K562 (cell line): ENCODE measurements around the gene NRXN2. TPM values are rescaled to one million over a fixed set of nuclear protein-coding genes. Genes with fewer than 3 reads are reported as not detected.
A peak's percentile ranks its signal among the peaks of the same experiment; 100 is the strongest.

Experiments
- ATAC-seq: fragments of 200-7000 bp; cut with Tn5 transposase; 3 replicates; pipeline ENCODE4 v1.9.1; 2020; ENCODE audit warnings: moderate library complexity
- BruUV-seq: library from RNA; stranded (reverse); fragments of 400-500 nt; replicated peaks from 2 replicates; lab custom pipeline; 2021; lab: Mats Ljungman, UMichigan
- CTCF ChIA-PET: fragments of 300-600 bp; formaldehyde crosslinking; extraction: SDS; loops from one replicate; lab custom pipeline; 2021; ENCODE audit warnings: low intra/inter-chr PET ratio; lab: Yijun Ruan, JAX
- POLR2A ChIA-PET: fragments of 300-600, 350-650 bp; sonication (Branson Sonifier 250); formaldehyde crosslinking; extraction: SDS; loops from one replicate; lab custom pipeline; 2021; ENCODE audit warnings: antibody characterized with exemption, inconsistent platforms; lab: Yijun Ruan, JAX
- DNase-seq, 4 experiments: peaks; one replicate each; pipeline versions ENCODE4 v3.0.0 to v3.0.0-alpha.2; 2011 to 2018; ENCODE audit warnings: low spot score in 3 of 4, mixed read lengths in 3 of 4; ENCODE audit errors: extremely low read depth in 1 of 4
- FAIRE-seq: peaks from 2 replicates; lab custom pipeline; 2011; peaks lifted over from hg19 to GRCh38; lab: Jason Lieb, UNC
- H2AFZ ChIP-seq: 2 replicates; pipeline ENCODE4 v1.6.0; 2011; ENCODE audit warnings: low read depth, low read length, control low read depth, inconsistent platforms
- H3K27ac ChIP-seq: fragments of 200-600 bp; 3 replicates; pipeline ENCODE4 v1.8.0; 2011; ENCODE audit warnings: low read depth, mild to moderate bottlenecking, control low read depth, inconsistent platforms, low read length, moderate library complexity, mixed read lengths; ENCODE audit errors: extremely low read depth
- H3K27me3 ChIP-seq, 2 experiments: fragments of 300-600 bp in 1 of 2; 2 replicates in 1 of 2; 3 replicates in 1 of 2; pipeline versions ENCODE4 v1.6.0 to v1.8.0; 2011; ENCODE audit warnings: inconsistent platforms in 2 of 2, low read length in 2 of 2, mild to moderate bottlenecking in 1 of 2, mixed read lengths in 1 of 2, moderate library complexity in 1 of 2; ENCODE audit not compliant: control insufficient read depth in 2 of 2, insufficient read depth in 2 of 2
- H3K36me3 ChIP-seq: fragments of 300-600 bp; 3 replicates; pipeline ENCODE4 v1.8.0; 2011; ENCODE audit warnings: mild to moderate bottlenecking, low read length, inconsistent platforms; ENCODE audit not compliant: control insufficient read depth, insufficient read depth
- H3K4me1 ChIP-seq, 2 experiments: fragments of 200-600 bp in 1 of 2; replicated peaks in 1 of 2; 2 replicates in 1 of 2; 3 replicates in 1 of 2; pipeline versions ENCODE4 v1.5.1 to v1.8.0; 2011; ENCODE audit warnings: inconsistent platforms in 2 of 2, low read length in 2 of 2, mild to moderate bottlenecking in 1 of 2, mixed read lengths in 1 of 2, moderate library complexity in 1 of 2; ENCODE audit not compliant: control insufficient read depth in 2 of 2, insufficient read depth in 2 of 2
- H3K4me2 ChIP-seq: 2 replicates; pipeline ENCODE4 v1.6.1; 2011; ENCODE audit warnings: low read length, control low read depth, inconsistent platforms, mixed read lengths; ENCODE audit not compliant: insufficient read depth
- H3K4me3 ChIP-seq: fragments of 200-600 bp; sonication (generic), shearing (Covaris generic); 2 replicates; pipeline ENCODE4 v1.5.1; 2016; ENCODE audit warnings: control low read depth, inconsistent platforms
- H3K79me2 ChIP-seq: fragments of 200-600 bp; 3 replicates; pipeline ENCODE4 v1.8.0; 2011; ENCODE audit warnings: low read length, inconsistent platforms; ENCODE audit not compliant: control insufficient read depth, insufficient read depth
- H3K9ac ChIP-seq, 2 experiments: 2 replicates each; pipeline versions ENCODE4 v1.6.0 to v1.6.1; 2011; ENCODE audit warnings: low read depth in 2 of 2, low read length in 2 of 2, control low read depth in 1 of 2, inconsistent platforms in 1 of 2, mild to moderate bottlenecking in 1 of 2, mixed read lengths in 1 of 2; ENCODE audit not compliant: insufficient read depth in 1 of 2
- H3K9me1 ChIP-seq: one replicate; pipeline ENCODE4 v1.6.0; 2011; ENCODE audit warnings: inconsistent platforms, mild to moderate bottlenecking, low read length, moderate library complexity; ENCODE audit not compliant: control insufficient read depth, insufficient read depth
- H3K9me3 ChIP-seq: replicated peaks from 2 replicates; pipeline ENCODE4 v1.5.1; 2011; ENCODE audit warnings: low read depth, low read length, inconsistent platforms; ENCODE audit not compliant: control insufficient read depth, insufficient read depth
- H4K20me1 ChIP-seq: replicated peaks from 2 replicates; pipeline ENCODE4 v1.6.1; 2011; ENCODE audit warnings: low read length, inconsistent platforms, mixed read lengths; ENCODE audit not compliant: control insufficient read depth, insufficient read depth
- CBFA2T3 ChIP-seq: fragments of 450-650 bp; IDR thresholded peaks from 2 replicates; pipeline ENCODE4 v1.6.1; 2017
- CBX3 ChIP-seq, 2 experiments: IDR thresholded peaks; 1 replicate in 1 of 2; 2 replicates in 1 of 2; pipeline ENCODE4 v1.6.1; 2012; ENCODE audit warnings: inconsistent platforms in 2 of 2, low read length in 2 of 2, borderline replicate concordance in 1 of 2, control low read depth in 1 of 2
- E2F4 ChIP-seq: sonication (generic); formaldehyde crosslinking; IDR thresholded peaks from 2 replicates; pipeline ENCODE4 v1.8.0; 2022; ENCODE audit warnings: mild to moderate bottlenecking, low read depth, missing genetic modification reagents
- HMBOX1 ChIP-seq: sonication (generic); IDR thresholded peaks from 2 replicates; pipeline ENCODE4 v1.6.1; 2016
- HOXB6 ChIP-seq: fragments of 250-450 bp; sonication (Bioruptor Pico); IDR thresholded peaks from 2 replicates; pipeline ENCODE4 v1.5.1; 2022; ENCODE audit warnings: mild to moderate bottlenecking, borderline replicate concordance
- KDM1A ChIP-seq, 2 experiments: fragments of 450-650 bp; IDR thresholded peaks; 2 replicates each; pipeline ENCODE4 v1.6.1; 2016; ENCODE audit warnings: mild to moderate bottlenecking in 2 of 2
- PKNOX1 ChIP-seq: fragments of 450-650 bp; IDR thresholded peaks from 2 replicates; pipeline ENCODE4 v1.6.1; 2016
- RCOR1 ChIP-seq, 2 experiments: IDR thresholded peaks; 2 replicates each; pipeline ENCODE4 v1.6.1; 2012; ENCODE audit warnings: low read depth in 2 of 2, low read length in 2 of 2, borderline replicate concordance in 1 of 2, improper control_type of control experiment in 1 of 2
- SMARCA5 ChIP-seq: fragments of 450-650 bp; IDR thresholded peaks from 2 replicates; pipeline ENCODE4 v1.6.1; 2016
- YY1 ChIP-seq, 3 experiments: IDR thresholded peaks; 2 replicates each; pipeline ENCODE4 v1.6.1; 2011; ENCODE audit warnings: low read length in 2 of 3, mild to moderate bottlenecking in 2 of 3, moderate library complexity in 2 of 3, borderline replicate concordance in 1 of 3, control low read depth in 1 of 3, low read depth in 1 of 3; ENCODE audit not compliant: insufficient read depth in 3 of 3, insufficient replicate concordance in 2 of 3, control insufficient read depth in 1 of 3, insufficient read length in 1 of 3; ENCODE audit errors: extremely low read depth in 1 of 3
- ZNF175 ChIP-seq: fragments of 200-800 bp; sonication (Bioruptor generic); IDR thresholded peaks from 2 replicates; pipeline ENCODE4 v1.6.1; 2016; ENCODE audit warnings: low read depth, mild to moderate bottlenecking, missing genetic modification characterization, missing compliant biosample characterization
- WGBS: fragments of 100-300 bp; shearing (Covaris generic); methylation state at CpG from one replicate; pipeline ENCODE4 v1.1.6; 2016; ENCODE audit warnings: low coverage, mixed read lengths; ENCODE audit not compliant: insufficient coverage; ENCODE audit errors: missing lambda C conversion rate; 5-methylcytosine and 5-hydroxymethylcytosine counted together
- in situ Hi-C: fragments of 300-500 bp; cut with MboI; formaldehyde crosslinking; loops from 4 replicates; pipeline ENCODE4 v1.15.0; 2018; ENCODE audit warnings: inconsistent platforms, mixed read lengths
- intact Hi-C: fragments of 100-400 bp; cut with micrococcal nuclease; formaldehyde crosslinking; loops from 2 replicates; pipeline ENCODE4 v1.14.2; 2022
- polyA plus RNA-seq, 8 experiments: library from polyadenylated mRNA; depleted of rRNA in 4 of 8; stranded (reverse) in 5 of 8; unstranded in 3 of 8; fragments of >200 nt; fragmentation: Nextera tagmentation in 2 of 8; fragmentation: Illumina TruSeq in 1 of 8; extraction: Ambion mirVana in 2 of 8; extraction: Trizol in 1 of 8; gene quantifications; 2 replicates each; pipeline versions ENCODE4 v1.2.1 to v1.2.3, GENCODE V29; 2011 to 2014; ENCODE audit warnings: inconsistent platforms in 1 of 8, missing spikeins in 1 of 8
- total RNA-seq, 7 experiments: library from RNA; depleted of rRNA in 6 of 7; stranded (reverse); fragments of >200 nt in 6 of 7; fragmentation: Illumina TruSeq in 2 of 7; extraction: Trizol in 2 of 7; gene quantifications; 2 replicates each; pipeline versions ENCODE4 v1.2.1 to v1.2.3, GENCODE V29; 2011 to 2021; ENCODE audit warnings: low replicate concordance in 1 of 7
- TF ChIP-seq, protein P1 (sequence below), 2 experiments: fragments of 450-650 bp in 1 of 2; sonication (generic) in 1 of 2; formaldehyde crosslinking in 1 of 2; IDR thresholded peaks in 1 of 2; conservative IDR thresholded peaks in 1 of 2; 2 replicates each; pipeline versions ENCODE4 v1.6.1 to v1.8.1; 2016 to 2023; ENCODE audit warnings: mild to moderate bottlenecking in 2 of 2, moderate library complexity in 2 of 2, inconsistent platforms in 1 of 2, missing genetic modification reagents in 1 of 2
- TF ChIP-seq, protein P2 (sequence below), 2 experiments: IDR thresholded peaks in 1 of 2; conservative IDR thresholded peaks in 1 of 2; 2 replicates each; pipeline ENCODE4 v1.6.1; 2016; ENCODE audit warnings: low read depth in 2 of 2, mild to moderate bottlenecking in 1 of 2, missing compliant biosample characterization in 1 of 2, missing genetic modification characterization in 1 of 2, moderate library complexity in 1 of 2

NRXN2 gene
- total and polyA plus RNA-seq, 9 of the 15 experiments (the other 6 are each of a cell fraction or from before 2014, with no cell fraction given) = 0.07 to 0.47 (median 0.15) TPM; not detected in 4

- Histone ChIP-seq H3K9me3 (no peaks in the 10 kb centered on the region), H4K20me1 (no peaks in the 10 kb centered on the region), H3K27me3 (no peaks in the 10 kb centered on the region), H3K4me2 (no peak overlapping the region), H3K27ac (no peak overlapping the region), H3K4me3 (no peak overlapping the region), H3K79me2 (no peaks in the 10 kb centered on the region), H3K4me1 (peaks cover 11 to 45% of the 10 kb centered on the region in 2 experiments), H2AFZ (no peak overlapping the region), H3K9me1 (no peaks in the 10 kb centered on the region), H3K9ac (no peak overlapping the region), H3K36me3 (no peaks in the 10 kb centered on the region)
- BruUV-seq = no TSS peak
- DNase-seq (no peak), FAIRE-seq (no peak), ATAC-seq (no peak)
- intact Hi-C loops (no loop called here), in situ Hi-C loops (no loop called here)
- ChIA-PET POLR2A (interaction anchor here (0.6 to 1.7 kb wide), 3 partner anchors 9 to 418 kb away, joined by 3 to 5 read pairs (median 4); partner anchors contain the start of gene SPDYC), CTCF (no interaction called here)
- WGBS = 54% methylated on average over 9 of the region's 9 CpGs
- TF ChIP-seq E2F4 (CRISPR knock-in tag) = no peak
- no peak for TF ChIP-seq HMBOX1
- TF ChIP-seq ZNF175 (CRISPR knock-in tag) = no peak
- peak; percentile 85; the same call in 1 of the 2 replicates for TF ChIP-seq SMARCA5
- TF ChIP-seq RCOR1 (IDR thresholded peaks at IDR 0.05; ENCODE audit: borderline replicate concordance in 1 of 2, low read depth in 2 of 2, low read length in 2 of 2) = peak; percentile 45 to 89; a peak in 3 of 4 replicates
- no peak for TF ChIP-seq PKNOX1
- peak in 1 of 2 experiments; percentile 52; a peak in 1 of 3 replicates for TF ChIP-seq CBX3 (IDR thresholded peaks at IDR 0.05; ENCODE audit: borderline replicate concordance in 1 of 2, low read length in 2 of 2)
- TF ChIP-seq KDM1A (IDR thresholded peaks at IDR 0.05) = peak; percentile 82 to 93
- TF ChIP-seq, protein P1, sequence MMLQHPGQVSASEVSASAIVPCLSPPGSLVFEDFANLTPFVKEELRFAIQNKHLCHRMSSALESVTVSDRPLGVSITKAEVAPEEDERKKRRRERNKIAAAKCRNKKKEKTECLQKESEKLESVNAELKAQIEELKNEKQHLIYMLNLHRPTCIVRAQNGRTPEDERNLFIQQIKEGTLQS (IDR thresholded peaks at IDR 0.05) = no peak
- TF ChIP-seq, protein P1 (CRISPR knock-in tag; conservative IDR thresholded peaks at IDR 0.05) = no peak
- no peak for TF ChIP-seq HOXB6 (CRISPR knock-in tag)
- no peak for TF ChIP-seq YY1 (IDR thresholded peaks at IDR 0.05; ENCODE audit: borderline replicate concordance in 1 of 3, control insufficient read depth in 1 of 3, extremely low read depth in 1 of 3, insufficient read depth in 3 of 3, insufficient read length in 1 of 3, insufficient replicate concordance in 2 of 3, low read depth in 1 of 3, low read length in 2 of 3)
- TF ChIP-seq, protein P2, sequence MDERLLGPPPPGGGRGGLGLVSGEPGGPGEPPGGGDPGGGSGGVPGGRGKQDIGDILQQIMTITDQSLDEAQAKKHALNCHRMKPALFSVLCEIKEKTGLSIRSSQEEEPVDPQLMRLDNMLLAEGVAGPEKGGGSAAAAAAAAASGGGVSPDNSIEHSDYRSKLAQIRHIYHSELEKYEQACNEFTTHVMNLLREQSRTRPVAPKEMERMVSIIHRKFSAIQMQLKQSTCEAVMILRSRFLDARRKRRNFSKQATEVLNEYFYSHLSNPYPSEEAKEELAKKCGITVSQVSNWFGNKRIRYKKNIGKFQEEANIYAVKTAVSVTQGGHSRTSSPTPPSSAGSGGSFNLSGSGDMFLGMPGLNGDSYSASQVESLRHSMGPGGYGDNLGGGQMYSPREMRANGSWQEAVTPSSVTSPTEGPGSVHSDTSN (CRISPR knock-in tag; IDR thresholded peaks at IDR 0.05; ENCODE audit: low read depth) = no peak
- TF ChIP-seq, protein P2 (tag; conservative IDR thresholded peaks at IDR 0.05; ENCODE audit: low read depth) = no peak
- no peak for TF ChIP-seq CBFA2T3
Observed at GRCh38 chr11:64751580-64751979, 28.6 kb upstream of the NRXN2 start.
